Keratinocyte (primary cell): Measurements from ENCODE around the gene IFFO2.

Source experiments
- EZH2 ChIP-seq: IDR thresholded peaks from one replicate; pipeline ENCODE4 v1.6.1; 2012; ENCODE audit warnings: inconsistent platforms, mild to moderate bottlenecking, low read length, moderate library complexity
- TF ChIP-seq, protein P1 (sequence below), 3 experiments: IDR thresholded peaks in 1 of 3; conservative IDR thresholded peaks in 1 of 3; optimal IDR thresholded peaks in 1 of 3; 2 replicates in 2 of 3; 3 replicates in 1 of 3; pipeline versions ENCODE3 to v1.5.1; 2011; ENCODE audit warnings: low read length in 3 of 3, mild to moderate bottlenecking in 3 of 3, moderate library complexity in 2 of 3, control low read depth in 1 of 3, inconsistent platforms in 1 of 3; ENCODE audit not compliant: insufficient read depth in 2 of 3; ENCODE audit errors: extremely low read depth in 1 of 3

DNA sequence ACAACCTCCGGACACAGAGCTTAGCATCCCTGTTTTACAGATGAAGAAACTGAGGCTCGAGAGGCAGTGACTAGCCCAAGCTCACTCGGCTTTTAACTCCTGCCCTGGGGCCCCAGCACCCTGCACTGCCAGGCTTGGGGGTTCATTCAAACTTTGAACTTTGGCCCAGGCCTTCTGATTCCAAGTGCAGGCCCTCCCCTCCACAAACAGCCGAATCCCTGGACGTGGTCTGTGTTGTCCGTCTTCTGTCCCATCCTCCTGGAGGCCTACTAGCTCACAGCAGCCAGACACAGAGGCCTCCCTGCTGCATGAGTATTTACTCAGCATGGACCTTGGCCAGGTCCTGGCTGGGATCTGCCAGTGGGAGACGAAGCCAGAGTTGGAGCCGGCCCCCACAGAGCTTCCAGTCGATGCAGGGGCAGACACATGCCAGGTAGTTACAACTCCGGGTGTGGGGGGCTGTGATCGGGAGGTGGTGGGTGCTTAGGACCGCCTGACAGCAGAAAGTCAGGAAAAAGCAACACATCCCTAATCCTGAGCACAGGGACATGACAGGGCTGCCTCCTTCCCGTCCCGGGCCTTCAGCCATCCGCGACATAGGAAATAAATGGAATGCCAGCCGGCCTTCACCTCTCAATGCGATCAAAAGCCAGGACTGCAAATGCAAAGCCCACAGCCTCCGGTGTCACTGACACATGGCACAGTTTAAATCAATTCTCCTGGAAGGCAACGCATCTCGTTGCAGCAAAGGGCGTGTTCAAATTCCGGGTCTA lies 7.4 kb downstream of the IFFO2 start:
- TF ChIP-seq, protein P1, sequence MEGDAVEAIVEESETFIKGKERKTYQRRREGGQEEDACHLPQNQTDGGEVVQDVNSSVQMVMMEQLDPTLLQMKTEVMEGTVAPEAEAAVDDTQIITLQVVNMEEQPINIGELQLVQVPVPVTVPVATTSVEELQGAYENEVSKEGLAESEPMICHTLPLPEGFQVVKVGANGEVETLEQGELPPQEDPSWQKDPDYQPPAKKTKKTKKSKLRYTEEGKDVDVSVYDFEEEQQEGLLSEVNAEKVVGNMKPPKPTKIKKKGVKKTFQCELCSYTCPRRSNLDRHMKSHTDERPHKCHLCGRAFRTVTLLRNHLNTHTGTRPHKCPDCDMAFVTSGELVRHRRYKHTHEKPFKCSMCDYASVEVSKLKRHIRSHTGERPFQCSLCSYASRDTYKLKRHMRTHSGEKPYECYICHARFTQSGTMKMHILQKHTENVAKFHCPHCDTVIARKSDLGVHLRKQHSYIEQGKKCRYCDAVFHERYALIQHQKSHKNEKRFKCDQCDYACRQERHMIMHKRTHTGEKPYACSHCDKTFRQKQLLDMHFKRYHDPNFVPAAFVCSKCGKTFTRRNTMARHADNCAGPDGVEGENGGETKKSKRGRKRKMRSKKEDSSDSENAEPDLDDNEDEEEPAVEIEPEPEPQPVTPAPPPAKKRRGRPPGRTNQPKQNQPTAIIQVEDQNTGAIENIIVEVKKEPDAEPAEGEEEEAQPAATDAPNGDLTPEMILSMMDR (optimal IDR thresholded peaks at IDR 0.05 in 1 of 3, IDR thresholded peaks at IDR 0.05 in 1 of 3, conservative IDR thresholded peaks at IDR 0.05 in 1 of 3; ENCODE audit: extremely low read depth in 1 of 3, insufficient read depth in 2 of 3, low read length in 3 of 3), result no peak
- TF ChIP-seq EZH2, result no peak
